Endometrium (tissue), 2 donors: ENCODE data around the gene LRRC70.
A peak's percentile ranks its signal among the peaks of the same experiment; 100 is the strongest.
"Not testable (repeated sequence)": the region's sequence is repeated elsewhere in the genome, so short reads cannot be mapped to it uniquely, and the experiment has no call there.

Source experiments
- FAIRE-seq: peaks from 2 replicates; lab custom pipeline; 2012; peaks lifted over from hg19 to GRCh38; lab: Jason Lieb, UNC
- donor health status: control.
- donor health status: control.

Gene LRRC70, protein sequence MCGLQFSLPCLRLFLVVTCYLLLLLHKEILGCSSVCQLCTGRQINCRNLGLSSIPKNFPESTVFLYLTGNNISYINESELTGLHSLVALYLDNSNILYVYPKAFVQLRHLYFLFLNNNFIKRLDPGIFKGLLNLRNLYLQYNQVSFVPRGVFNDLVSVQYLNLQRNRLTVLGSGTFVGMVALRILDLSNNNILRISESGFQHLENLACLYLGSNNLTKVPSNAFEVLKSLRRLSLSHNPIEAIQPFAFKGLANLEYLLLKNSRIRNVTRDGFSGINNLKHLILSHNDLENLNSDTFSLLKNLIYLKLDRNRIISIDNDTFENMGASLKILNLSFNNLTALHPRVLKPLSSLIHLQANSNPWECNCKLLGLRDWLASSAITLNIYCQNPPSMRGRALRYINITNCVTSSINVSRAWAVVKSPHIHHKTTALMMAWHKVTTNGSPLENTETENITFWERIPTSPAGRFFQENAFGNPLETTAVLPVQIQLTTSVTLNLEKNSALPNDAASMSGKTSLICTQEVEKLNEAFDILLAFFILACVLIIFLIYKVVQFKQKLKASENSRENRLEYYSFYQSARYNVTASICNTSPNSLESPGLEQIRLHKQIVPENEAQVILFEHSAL

DNA sequence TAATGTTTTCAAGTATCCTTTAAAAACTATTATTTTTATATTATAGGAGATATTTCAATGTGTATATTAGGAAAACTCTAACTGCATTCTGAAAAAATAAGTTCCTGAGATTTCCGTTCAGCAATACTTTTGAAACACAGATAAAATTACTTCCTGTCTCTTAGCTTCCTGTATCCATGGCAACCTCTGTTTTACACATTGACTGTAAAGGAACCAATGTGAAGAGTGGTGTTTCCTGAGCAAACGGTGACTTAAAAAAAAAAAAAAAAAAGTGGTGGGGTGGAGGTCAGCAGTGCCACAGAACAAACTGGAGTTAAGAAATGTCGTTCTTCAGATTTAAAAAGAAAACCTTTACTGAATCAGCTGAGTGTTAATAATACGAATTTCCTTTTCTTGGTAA is at the start of gene LRRC70:
Gene LRRC70 (plus strand): TSS at position 280 of the 400 bp plus-strand sequence. CDS start 620 bp downstream, outside the sequence.
- no peak for FAIRE-seq

DNA sequence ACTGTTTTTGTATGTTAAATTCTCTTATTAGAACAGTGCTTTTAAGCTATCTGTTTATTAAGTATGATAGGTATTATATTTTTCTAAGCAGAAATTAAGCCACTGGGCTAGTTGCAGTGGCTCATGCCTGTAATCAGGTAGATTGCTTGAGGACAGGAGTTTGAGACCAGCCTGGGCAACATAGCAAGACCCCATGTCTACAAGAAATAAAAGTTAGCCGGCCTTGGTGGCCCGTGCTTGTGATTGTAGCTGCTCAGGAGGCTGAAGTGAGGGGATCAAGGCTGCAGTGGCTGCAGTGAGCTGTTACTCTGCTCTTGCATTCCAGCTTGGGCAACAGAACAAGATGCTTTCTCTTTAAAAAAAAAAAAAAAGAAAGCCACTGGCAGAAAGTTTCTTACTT is 45.0 kb upstream of the LRRC70 start:
- no peak for FAIRE-seq

DNA sequence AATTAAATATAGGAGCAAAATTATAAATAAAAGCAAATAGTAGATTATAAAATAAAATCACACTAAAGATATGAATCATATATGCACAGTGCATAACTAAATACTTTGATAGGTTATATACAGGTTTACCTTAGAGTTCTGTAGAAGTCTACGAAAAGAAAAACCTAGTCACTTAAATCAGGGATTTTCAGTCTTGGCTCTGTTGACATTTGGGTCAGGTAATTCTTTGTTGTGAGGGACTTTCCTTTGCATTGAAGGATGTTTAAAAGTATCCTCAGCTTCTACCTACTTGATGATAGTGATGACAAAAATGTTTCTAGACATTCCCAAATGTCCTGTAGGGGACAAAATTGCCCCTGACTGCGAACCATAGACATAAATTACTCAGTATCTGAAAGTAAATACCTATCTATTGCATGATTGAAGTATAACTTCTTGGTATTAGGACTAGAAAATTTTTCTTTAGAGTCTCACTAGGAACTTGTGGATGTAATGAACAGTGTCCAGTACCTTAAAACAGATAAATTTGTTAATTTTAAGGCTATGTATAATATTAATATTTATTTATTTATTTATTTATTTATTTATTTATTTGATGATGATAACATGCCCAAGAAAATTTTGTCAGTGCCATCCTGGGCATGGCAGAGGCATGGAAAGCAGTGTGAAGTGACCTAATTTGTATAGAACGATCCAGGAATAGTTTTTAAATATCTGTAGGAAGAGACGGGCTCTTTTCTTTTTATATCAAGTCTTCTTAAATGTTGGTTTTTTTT is 44.0 kb upstream of the LRRC70 start:
- FAIRE-seq = no peak

DNA sequence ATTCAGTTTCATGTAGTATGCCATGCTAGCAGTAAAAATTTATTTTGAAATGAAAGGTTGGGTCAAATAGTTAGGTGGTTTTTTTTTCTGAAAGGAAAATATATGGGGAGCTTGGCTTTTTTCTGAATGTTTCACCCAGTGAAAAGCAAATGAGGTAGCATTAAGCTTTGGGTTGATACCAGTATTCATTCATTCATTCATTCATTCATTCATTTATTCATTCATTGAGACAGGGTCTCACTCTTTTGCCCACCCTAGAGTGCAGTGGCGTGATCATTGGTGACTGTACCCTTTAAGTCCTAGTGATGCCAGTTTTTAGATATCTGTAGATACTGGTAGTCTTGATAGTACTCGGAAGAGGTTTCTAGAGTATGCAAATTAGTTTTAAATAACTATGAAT is 42.4 kb upstream of the LRRC70 start:
- no peak for FAIRE-seq

DNA sequence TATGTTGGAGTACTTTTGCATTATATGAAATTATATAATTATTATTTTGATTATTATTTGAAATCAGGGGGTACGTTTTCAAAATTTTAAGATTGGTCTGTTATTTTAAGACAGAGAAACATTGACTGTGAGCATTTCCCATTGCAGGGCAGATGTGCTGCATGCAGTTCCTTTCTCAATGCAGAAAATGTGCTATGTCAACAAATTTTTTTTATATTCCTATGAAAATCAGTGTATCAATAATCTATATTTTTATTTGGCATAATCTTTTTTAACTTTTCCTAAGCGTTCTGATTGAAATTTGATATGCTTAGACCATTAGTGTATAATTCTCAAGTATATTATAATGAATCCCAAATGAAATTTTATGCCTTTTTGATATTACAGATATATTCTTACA is 41.8 kb upstream of the LRRC70 start:
- no peak for FAIRE-seq

DNA sequence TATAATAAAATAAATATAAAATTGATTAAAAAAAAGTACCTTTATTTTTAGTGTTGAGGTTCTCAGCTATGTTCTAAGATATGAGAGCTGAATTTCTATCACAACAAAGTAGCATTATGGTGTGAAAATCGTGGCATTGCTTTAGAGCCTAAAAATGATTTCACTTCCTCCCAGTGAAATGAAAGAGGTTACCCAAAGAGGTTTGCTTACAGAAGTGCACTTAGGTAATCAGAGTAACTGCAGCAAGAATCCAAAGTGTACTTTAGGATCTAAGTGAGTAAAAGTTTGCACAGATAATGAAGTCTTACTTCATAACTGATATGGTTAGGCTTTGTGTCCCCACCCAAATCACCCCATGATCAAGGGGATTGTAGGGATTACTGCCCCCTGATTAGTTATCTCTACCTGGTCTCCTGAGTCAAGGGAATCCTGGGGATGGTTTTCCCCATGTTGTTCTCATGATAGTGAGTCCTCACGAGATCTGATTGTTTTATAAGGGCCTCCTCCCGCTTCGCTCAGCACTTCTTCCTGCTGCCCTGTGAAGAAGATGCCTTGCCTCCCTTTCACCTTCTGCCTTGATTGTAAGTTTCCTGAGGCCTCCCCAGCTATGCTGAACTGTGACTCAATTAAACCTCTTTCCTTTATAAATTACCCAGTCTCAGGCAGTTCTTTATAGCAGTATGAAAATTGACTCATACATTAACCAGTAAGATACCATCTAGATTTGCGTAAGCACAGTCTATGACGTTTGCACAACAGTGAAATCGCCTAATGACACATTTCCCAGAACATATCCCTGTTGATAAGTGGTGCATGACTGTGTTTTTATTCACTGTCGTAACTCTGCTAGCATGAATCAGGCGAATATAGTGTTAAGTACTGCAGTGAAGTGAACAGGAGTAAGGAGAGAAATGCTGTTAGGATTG is 40.3 kb upstream of the LRRC70 start:
- no peak for FAIRE-seq

DNA sequence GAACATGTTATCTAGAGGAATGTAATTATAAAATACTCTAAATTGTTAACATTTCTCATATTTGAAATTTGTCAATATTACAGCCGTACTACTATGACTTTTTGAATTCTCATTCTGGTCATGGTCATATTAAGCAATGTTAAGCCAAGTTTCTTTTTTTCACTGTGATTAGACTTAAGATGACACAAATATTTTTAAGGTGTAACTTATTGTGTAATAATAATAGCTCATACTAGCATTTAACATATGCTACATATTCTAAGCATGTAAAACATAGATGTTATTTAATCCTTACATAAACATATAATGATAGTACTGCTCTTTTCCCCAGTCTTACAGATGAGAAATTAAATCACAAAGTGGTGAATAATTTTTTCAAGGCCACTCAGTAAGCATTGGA is 35.9 kb upstream of the LRRC70 start:
- no peak for FAIRE-seq

DNA sequence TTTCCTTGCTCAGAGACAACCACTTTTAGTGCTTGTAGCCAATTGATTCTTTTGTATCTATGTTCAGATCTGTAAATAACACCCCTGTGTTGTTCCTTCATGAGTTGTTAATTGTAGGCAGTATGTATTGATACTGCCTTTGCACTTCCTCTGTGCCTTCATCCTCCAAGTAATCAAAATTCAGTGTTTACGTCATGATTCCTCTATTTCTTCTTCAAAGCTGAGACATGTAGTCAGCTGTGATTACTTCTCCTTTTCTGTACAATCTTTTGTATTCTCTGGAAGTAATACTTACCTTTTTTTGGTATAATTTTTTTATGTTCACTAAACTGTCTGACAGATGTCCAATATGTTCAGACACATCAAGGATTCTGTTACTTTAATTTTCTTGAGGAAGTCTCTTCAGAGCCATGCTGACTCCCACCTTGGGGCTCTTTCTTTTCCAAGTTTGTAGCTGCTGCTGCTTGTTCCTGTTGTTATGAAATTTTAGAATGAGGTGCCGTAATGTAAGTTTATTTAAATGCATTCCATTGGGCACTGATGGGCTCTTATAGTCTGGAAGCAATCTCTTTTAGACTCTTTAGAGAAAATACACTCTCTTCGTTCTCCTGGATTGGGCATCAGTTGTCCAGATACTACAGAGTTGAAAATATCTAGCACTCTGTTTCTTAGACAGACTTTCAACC is 30.5 kb upstream of the LRRC70 start:
- FAIRE-seq = no peak

DNA sequence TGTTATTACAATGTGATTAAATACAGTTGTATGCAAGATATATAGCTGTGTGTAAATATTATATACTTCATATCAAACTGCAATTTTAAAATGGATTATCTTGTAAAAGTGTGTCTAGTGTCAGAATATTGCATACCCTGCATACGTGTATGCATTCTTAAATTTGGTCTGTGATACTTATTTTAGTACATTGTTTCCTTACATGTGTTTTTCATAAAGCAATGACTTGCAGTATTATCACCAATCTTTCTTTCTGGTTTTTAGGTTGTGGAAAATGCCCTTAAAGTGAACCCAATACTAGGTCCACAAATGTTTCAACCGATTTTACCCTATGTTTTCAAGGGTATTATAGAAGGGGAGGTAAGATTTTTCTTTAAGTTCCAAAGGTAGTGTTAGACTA is 28.5 kb upstream of the LRRC70 start:
- no peak for FAIRE-seq

DNA sequence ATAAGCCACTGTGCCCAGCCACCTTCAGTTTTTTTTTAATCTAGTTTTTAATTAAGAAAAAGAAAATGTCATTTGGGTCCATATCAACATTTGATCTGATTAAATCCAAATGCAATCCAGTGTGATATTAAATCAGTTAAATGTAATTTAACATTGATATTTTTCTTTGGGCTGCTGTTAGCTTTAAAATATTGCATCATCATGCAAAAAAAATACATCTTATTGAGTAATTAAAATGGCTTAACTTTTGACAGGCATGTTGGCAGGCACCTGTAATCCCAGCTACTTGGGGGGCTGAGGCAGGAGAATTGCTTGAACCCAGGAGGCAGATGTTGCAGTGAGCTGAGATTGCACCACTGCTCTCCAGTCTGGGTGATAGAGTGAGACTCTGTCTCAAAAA is 22.7 kb upstream of the LRRC70 start:
- FAIRE-seq = no peak

DNA sequence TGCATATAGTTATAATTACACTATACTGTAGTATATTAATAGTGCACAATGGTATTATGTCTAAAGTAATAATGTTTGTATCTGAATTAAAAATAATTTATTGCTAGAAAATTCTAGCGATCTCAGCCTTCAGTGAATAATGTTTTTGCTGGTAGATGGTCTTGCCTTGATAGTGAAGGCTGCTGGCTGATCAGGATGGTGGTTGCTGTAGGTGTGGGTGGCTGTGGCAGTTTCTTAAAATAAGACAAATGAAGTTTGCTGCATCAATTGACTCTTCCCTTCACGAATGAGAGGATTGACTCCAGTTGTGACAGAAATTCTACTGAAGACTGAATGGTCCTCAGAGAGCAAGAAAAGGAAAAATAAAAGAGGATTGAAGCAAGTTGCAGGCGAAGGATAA is 19.7 kb upstream of the LRRC70 start:
- no peak for FAIRE-seq

DNA sequence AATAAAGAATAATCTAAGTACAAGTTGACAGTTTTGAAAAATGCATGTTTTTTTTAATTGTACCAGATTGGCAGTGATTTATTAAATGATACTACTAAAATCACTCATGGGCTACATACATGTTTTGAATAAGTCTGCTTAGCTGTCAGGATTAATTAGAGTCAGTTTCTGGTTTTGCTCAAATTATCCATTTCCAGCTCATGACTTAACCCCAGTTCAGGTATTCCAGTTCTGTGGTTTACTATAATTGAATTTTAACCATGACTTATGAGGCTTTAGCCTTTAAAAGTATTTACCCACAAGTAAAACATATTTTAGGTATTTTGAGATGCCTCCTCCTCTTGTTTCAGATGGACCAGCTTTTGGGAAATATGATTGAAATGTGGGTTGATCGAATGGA is 17.8 kb upstream of the LRRC70 start:
- FAIRE-seq = no peak

DNA sequence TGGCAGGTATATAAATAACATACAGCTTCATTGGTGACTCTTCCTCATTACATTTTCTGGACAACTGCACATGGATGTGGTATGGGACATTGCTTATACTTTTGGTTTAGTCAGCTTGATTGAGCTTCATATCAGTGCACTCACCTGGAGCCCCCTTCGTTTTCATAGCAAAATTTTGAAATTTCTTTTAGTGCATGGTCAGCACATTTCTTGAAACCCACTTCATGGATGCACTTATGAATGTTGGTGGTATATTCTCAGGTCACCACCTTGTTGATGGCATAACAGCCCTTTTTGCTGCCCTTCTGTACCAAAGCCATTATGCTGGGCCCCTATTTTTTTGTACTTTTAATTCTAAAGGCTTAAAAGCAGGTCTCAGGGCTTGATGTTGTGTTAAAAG is 16.7 kb upstream of the LRRC70 start:
- FAIRE-seq = no peak

DNA sequence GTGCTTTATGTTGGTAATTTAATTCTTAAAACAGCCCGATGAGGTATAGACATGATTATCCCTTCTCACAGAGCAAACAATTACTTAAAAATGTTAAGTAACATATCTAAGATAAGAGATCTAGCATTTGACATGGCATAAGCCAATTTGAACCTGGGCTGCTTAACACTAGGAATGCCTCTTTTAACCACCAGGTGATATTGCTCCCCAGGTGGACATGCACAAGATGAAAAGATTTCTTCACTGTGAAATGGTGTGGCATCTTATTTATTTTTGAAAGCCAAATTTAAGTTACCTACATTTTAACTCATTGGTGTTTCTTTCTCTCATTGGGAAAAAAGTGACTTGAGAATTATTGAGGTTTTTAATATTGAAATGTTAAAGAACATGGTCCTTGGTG is 15.8 kb upstream of the LRRC70 start:
- no peak for FAIRE-seq

DNA sequence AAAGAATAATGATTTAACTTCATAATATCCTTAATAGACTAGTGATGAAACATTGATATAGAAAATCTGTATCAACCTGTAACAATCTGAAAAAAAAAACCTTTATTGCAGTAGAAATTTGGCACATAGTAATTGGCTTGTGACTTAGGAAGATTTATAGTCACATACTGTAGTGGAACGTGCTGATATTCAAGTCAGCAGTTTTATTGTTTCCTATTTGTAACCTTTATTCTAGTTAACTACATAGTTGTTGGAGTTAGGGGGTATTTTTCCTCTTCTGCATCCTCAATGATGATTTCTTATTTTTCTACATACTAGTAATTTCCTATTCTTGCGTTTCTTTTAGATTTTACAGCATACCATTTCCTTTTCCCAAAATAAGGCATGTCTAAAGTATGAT is 14.5 kb upstream of the LRRC70 start:
- FAIRE-seq = no peak

DNA sequence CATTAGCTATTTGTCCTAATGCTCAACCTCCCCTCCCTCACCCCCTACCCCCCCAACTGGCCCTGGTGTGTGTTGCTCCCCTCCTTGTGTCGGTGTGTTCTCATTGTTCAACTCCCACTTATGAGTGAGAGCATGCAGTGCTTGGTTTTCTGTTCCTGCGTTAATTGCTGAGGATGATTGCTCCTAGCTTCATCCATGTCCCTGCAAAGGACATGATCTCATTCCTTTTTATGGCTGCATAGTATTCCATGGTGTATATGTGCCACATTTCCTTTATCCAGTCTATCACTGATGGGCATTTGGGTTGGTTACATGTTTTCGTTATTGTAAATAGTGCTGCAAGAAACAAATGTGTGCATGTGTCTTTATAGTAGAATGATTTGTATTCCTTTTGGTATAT is 12.9 kb upstream of the LRRC70 start:
- not testable (repeated sequence) for FAIRE-seq

DNA sequence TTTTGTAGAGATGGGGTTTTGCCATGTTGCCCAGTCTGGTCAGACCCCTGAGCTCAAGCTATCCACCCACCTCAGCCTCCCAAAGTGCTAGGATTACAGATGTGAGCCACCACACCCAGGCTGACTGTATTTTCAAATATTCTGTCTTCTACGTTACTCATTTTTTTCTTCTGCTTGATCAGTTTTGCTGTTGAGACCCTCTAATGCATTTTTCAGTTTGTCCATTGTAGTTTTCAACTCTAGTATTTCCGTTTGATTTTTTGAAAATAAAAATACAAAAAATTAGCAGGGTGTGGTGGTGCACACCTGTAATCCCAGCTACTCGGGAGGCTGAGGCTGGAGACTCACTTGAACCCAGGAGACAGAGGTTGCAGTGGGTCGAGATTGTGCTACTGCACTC is 10.5 kb upstream of the LRRC70 start:
- no peak for FAIRE-seq

DNA sequence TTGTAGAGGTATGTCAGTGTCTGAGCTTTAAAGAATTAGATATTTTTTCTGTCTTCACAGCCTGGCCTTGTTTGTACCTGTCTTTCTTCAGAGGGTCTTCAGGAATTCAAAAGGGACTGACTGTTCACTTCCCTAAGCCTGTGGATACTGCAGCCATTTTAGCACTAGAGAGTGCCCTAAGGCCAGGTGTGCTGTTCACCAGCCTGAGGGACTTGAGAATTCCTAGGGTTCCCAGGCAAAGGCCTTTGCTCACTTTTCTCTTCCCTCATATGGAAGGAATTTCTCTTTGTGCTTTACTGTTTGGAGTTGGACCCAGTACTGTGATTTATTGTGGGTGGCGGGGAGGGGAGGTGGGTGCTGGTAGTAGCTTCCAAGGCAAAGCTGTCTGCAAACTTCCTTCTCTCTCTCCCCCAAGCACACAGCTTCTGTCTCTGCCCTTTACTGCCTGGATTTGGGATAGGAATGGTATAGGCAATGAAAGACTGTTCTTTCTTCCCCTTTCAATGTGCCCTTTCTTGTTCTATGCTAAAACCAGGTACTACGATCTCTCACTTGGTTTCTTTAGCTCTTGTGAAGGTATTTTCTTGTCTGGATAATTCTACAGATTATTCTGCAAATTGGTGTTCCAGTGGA is 9.7 kb upstream of the LRRC70 start:
- FAIRE-seq = no peak

DNA sequence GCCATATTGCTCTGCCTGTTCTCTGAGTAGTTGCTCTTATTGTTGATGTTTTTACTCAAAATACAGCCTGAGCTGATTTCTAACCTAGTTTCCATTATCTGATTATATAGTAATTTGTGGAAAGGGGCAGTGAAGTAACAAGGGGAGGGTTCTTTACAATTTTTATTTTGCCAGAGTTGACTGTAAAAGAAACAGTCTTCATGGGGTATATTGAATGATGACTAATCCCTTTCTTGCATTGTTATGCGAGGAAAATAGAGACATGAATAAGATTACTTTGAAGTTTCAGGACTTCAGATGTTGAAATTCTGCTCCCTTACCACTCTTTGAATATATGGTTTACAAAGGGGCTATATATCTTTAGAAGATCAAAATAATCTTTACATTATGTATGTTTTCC is 9.1 kb upstream of the LRRC70 start:
- peak; percentile 37 for FAIRE-seq

DNA sequence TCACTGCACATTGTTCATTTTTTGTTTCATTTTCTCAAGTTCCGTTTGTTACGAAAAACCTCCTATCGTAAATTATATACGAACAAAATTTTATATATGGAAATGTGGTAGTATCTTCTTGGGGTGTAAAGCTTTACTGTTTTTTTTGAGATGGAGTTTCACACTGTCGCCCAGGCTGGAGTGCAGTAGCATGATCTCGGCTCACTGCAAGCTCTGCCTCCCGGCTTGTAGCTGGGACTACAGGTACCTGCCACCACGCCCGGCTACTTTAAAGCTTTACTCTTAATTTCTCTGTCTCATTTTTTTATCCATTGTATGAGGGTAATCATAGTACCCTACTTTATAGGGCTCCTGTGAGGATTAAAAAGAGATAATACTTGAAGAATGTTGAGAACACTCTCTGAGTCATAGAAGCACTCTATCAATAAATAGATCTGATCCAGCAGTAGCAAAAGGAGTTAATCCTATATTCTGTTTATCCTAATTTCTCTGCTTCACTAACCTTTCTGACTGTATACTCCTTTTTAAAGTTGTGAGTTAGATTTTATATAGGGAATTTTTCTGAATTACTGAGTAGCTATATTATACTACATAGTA is 5.6 kb upstream of the LRRC70 start:
- FAIRE-seq = no peak

DNA sequence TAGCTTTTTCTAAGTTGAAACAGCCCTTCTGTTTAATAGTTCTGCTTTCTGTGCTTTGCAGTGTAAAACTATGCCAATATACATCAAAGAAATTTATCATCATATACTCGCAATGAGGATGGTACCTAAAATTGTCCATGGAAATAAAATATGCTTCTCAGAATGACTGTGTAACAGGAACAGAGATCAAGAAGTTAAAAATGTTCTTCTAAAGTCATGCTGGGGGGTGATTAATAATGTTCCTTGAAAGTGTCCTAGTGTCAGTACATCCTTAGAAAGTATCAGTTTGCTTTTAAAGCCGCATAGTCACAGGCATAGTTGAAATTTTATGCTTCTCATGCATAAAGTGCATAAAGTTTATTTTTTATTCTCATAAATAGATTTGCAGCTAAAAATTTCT is 4.0 kb upstream of the LRRC70 start:
- FAIRE-seq = no peak
